Placental pericyte (primary cell): ENCODE data around the gene TMEM151B. TPM values are rescaled to one million over a fixed set of nuclear protein-coding genes. Genes with fewer than 3 reads are reported as not detected.

Experiments
- total RNA-seq: library from RNA; depleted of rRNA; stranded (reverse); fragments of >200 nt; gene quantifications from 2 replicates; pipeline ENCODE4 v1.2.3, GENCODE V29; 2012

TMEM151B gene
- total RNA-seq = not detected in 2 replicates

DNA sequence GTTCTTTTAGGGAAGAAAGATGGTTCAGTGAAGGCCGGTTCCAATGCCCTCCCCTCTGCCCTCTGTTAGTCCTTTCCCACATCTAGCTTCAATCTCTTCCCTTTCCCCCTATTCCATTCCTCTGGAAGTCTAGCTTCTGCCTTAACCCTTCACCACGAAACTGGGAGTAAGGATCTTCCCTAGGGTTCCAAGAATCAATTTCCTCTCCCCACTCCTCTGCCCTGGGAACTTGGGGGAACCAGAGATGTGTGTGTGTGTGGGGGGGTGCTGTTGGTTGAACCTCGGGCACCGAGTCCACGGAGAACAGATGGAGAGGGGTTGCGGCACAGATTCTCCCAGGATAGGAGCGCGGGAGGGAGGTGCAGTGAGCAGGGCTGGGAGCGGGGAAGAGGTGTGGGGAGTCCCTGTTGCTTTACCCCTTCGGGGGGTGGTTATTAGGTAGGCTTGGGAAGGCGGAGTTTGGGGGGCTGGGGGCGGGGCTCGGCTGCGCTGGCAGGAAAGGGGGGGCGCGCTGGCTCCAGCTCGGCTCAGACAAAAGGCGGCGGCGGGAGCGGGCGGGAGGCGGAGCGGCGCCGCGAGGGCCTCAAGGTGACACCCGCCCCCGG is at the start of gene TMEM151B:
Gene TMEM151B (plus strand): TSS at position 530 of the 605 bp plus-strand sequence. CDS start 293 bp downstream, outside the sequence.

DNA sequence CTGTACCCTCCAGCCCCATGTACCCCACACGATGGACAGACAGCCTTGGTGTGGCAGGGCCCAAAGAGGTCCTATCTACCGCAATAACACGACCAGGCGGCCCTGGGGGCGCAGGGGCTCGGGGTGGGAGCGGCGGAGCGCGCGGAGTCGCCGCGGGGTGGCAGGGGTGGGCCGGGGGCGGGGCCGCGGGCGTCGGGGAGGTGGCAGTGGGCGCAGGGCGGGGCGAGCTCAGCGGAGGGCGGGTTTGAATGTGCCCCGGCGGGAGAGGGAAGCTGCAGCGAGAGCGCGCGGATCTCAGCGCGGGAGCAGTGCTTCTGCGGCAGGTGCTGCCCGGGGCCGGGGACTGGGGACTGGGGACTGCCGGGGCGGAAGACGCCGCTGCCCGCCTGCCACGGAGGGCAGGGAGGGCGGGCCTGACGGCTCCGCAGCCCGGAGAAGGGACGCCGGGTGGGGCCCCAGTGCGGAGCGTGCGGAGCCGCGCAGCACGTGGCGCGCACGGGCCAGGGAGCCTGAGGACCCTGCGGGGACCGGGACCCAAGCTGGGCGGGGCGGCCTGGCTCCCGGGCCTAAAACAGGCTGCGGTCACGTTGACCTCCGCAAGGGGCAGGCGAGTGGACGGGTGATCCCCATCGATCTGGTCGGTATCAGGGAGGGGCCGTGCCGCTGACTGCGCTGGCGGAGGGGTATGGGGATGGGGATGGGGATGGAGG is 46.8 kb upstream of the TMEM151B start, which contains the start of gene SLC29A1:
Gene SLC29A1 (plus strand): TSS at position 277 of the 710 bp plus-strand sequence. CDS start 3,719 bp downstream, outside the sequence.

DNA sequence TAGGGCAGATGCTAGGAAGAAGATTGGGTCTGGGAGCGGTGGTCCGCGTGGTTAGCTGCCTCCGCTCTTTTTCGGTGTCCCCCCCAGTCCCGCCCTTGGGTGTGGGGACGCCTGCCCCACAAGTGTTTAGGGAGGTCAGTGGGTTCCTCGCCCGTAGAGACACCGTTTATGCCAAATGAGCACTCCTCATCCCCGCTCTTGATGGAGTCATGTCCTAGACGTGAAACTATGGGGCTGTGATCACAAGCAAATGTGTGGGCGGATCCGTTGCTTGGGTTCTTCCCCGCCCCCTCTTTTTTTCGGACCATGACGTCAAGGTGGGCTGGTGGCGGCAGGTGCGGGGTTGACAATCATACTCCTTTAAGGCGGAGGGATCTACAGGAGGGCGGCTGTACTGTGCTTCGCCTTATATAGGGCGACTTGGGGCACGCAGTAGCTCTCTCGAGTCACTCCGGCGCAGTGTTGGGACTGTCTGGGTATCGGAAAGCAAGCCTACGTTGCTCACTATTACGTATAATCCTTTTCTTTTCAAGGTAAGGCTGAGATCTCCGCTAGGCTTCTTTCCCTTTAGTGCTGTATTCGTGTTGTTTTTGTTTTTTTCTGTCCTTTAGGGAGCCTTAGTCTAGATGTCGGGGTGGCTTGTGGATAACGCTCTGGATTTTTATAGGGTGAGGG is 23.4 kb upstream of the TMEM151B start, which contains the start of gene HSP90AB1:
Gene HSP90AB1 (plus strand): TSS at position 439 of the 675 bp plus-strand sequence. CDS start 1,529 bp downstream, outside the sequence.

DNA sequence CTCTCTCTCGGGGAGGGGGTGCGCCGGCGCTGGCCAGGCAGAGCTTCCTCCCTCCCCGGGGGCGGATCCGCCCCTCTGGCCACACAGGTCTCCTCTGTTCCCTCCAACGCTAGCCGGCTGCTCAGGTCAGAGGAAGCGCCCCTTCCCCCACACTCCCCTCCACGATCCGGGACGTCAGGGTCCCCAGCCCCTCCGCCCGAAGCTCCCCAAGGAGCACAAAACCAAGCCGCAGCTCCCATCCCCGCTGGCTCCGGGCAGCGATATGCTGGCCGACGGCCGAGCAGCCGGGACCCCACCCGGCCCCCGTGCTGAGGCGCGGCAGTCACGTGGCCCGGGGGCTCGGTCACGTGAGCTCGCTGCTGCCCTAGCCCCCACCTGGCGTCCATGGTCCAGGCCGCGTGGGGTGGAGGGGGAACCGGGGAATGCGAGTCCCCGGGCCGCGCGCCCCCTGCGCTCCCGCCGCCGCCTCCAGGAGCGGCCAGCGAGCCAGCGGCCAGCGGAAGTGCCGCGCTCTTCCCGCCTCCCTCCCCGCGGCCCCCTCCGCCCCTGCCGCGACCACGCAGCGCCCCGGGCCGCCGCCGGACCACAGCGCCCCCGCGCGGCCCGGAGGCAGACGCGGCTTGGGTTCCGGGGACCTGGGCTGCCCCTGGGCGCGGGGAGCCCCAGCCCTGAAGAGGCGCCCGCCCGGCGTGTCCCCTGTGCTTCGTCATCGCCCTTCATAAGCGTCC is 13.1 kb upstream of the TMEM151B start, which contains the start of gene SLC35B2:
Gene SLC35B2 (minus strand): TSS at position 504 of the 728 bp plus-strand sequence. CDS start 118 bp downstream, at position 386.

DNA sequence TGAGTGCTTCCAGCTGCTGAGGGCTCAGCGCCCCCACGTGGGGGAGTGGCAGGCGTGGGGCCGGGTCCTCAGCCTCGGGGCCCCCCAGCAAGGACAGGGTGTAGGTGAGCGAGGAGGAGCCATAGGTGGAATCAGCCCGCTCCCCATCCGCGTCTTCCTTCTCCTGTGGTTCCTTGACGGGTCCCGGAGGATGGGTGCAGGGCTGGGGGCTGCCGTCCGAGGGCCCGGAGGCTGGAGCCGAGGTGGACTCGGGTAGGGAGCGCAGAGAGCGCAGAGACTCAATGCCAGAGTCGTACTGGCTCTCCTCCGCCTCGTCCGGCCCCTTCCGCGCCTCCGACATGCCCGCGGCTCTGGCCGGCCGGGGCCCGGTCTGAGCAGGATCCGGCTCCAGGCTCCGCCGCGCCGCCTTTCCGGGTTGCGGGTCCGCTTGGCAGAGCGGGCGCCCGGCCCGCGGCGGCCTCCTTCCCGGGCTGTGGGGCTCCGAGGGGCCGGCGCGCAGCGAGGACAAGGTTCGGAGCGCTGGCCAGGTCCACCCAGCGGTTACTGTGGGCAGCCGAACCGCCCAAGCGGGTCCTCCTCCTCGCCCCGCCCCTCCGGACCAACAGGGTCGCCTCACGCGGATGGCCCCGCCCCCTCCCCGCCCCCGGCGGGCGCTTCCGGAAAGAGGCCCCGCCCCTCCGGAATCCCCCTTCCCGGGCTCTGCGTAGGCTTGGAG is 5.1 kb upstream of the TMEM151B start, which contains the start of gene NFKBIE:
Gene NFKBIE (minus strand): TSS at position 545 of the 715 bp plus-strand sequence. CDS start 205 bp downstream, at position 340.

DNA sequence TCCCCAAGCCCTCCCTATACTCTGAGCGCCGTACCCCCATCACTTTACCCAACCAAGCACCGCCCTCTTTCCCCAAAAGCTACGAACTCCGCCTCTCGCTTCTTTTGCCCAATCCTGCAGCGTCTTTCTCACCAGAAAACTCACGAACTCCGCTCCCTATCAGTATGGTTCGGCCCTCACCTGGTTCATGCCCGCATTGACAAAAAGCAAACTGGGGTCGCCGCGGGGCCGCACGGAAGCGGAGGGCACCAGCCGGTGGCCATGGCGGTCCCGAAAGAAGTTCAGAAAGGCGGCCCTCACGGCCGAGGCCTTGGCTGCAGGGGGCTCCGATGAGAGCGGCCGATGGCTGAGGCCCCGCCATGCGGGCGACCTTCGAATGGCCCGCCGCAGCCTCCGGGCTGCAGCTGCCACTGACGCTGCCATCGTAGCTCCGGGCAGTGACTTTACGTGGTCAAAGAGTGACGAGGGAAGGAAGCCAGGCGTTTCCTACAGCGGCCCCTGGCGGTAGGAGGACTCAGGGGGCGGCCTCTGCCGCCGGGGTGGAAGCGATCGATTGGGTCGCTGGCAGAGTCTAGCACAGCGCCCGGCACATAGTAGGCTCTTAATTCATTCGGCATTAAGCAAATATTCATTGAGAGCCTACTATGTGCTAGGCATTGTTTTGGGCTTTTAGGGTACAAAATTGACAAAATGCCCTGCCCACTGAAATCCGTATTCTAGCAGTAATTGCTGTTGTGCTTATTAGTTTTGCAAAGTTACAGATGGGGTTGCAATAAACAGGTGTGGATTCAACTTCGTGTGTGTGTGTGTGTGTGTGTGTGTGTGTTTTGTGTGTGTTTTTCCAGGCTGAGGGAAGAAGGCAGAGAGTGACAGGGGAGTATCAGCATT is 42.9 kb downstream of the TMEM151B start, which contains the start of gene AARS2:
Gene AARS2 (minus strand): TSS at position 447 of the 888 bp plus-strand sequence. CDS start 24 bp downstream, at position 423.

DNA sequence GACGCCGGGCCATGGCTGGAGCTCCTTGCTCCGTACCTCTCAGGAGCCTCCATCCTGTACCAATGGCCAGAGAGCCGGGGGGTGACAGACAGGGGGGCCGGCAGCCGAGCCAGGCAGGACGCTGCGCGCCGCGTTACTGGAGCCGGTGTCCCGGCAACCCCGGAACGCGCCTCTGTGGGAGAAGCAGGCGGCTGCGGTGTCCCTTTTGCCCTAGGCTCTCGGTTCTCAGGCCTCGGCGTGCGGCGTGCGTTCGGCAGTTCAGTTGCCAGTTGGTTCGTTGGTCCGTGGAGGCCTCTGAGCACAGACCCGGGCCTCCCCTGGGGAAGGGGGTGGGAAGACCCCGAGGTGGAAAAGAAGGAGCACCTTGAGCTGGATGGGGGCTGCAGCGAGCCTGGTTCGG is 72.2 kb downstream of the TMEM151B start, which contains the start of gene SPATS1:
Gene SPATS1 (plus strand): TSS at position 162 of the 400 bp plus-strand sequence. CDS start 446 bp downstream, outside the sequence.

Other genes with a start within 250 kb of the TMEM151B start
- 24.3 and 42.5 TPM in 2 replicates for gene MRPL14, start 143.0 kb upstream of the TMEM151B start, total RNA-seq
- 41.7 and 56.2 TPM in 2 replicates for gene TMEM63B, start 142.9 kb upstream of the TMEM151B start, total RNA-seq
- 0.43 TPM in 1 of 2 replicates, not detected in the other for gene CAPN11, start 111.6 kb upstream of the TMEM151B start, total RNA-seq
- gene MYMX, start 53.5 kb upstream of the TMEM151B start, total RNA-seq = not detected in 2 replicates
- 15.8 and 74.6 TPM in 2 replicates for gene SLC29A1, start 46.9 kb upstream of the TMEM151B start, total RNA-seq
- 661 and 1,252 TPM in 2 replicates for gene HSP90AB1, start 23.3 kb upstream of the TMEM151B start, total RNA-seq
- gene SLC35B2, start 12.9 kb upstream of the TMEM151B start, total RNA-seq = 88.8 and 116 TPM in 2 replicates
- 17.8 and 31.7 TPM in 2 replicates for gene NFKBIE, start 4.9 kb upstream of the TMEM151B start, total RNA-seq
- 9.8 and 23.0 TPM in 2 replicates for gene AARS2, start 42.9 kb downstream of the TMEM151B start, total RNA-seq
- 0.14 TPM in 1 of 2 replicates, not detected in the other for gene SPATS1, start 72.2 kb downstream of the TMEM151B start, total RNA-seq
- gene CDC5L, start 117.3 kb downstream of the TMEM151B start, total RNA-seq = 15.8 and 27.2 TPM in 2 replicates